ENCODE measurements around the gene PEDS1.

The PEDS1 gene

DNA sequence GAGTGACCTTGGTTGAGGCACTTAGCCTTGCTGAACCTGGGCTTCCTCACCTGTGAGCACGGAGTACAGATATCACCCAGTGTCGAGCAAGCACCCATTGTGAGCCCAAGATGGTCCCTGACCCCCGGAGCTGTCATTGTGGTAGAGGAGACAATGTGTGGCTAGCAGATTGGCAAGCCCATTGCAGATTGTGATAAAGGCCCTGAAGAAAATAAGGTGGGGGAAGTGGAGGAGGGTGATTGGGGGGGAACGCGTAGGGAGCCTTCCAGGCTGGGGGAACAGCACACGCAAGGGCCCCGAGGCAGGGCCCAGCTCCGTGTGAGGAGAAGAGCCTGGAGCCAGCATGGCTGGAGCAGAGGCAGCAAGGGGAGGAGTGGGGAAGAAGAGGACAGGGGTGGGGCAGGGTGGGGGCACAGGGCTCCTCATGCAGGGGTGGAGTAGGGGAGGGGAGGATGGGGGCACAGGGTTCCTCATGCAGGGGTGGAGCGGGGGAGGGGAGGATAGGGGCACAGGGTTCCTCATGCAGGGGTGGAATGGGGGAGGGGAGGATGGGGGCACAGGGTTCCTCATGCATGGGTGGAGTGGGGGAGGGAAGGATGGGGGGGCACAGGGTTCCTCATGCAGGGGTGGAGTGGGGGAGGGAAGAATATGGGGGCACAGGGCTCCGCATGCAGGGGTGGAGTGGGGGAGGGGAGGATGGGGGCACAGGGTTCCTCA is 44.1 kb upstream of the PEDS1 start:
- TF ChIP-seq, protein P1, sequence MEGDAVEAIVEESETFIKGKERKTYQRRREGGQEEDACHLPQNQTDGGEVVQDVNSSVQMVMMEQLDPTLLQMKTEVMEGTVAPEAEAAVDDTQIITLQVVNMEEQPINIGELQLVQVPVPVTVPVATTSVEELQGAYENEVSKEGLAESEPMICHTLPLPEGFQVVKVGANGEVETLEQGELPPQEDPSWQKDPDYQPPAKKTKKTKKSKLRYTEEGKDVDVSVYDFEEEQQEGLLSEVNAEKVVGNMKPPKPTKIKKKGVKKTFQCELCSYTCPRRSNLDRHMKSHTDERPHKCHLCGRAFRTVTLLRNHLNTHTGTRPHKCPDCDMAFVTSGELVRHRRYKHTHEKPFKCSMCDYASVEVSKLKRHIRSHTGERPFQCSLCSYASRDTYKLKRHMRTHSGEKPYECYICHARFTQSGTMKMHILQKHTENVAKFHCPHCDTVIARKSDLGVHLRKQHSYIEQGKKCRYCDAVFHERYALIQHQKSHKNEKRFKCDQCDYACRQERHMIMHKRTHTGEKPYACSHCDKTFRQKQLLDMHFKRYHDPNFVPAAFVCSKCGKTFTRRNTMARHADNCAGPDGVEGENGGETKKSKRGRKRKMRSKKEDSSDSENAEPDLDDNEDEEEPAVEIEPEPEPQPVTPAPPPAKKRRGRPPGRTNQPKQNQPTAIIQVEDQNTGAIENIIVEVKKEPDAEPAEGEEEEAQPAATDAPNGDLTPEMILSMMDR (IDR thresholded peaks at IDR 0.05; ENCODE audit: low read depth, low read length, missing control alignments) = no peak
- H3K4me3 ChIP-seq (ENCODE audit: low read depth, low read length) = no peak overlapping the region
- DNase-seq (ENCODE audit: low read depth) = no peak

DNA sequence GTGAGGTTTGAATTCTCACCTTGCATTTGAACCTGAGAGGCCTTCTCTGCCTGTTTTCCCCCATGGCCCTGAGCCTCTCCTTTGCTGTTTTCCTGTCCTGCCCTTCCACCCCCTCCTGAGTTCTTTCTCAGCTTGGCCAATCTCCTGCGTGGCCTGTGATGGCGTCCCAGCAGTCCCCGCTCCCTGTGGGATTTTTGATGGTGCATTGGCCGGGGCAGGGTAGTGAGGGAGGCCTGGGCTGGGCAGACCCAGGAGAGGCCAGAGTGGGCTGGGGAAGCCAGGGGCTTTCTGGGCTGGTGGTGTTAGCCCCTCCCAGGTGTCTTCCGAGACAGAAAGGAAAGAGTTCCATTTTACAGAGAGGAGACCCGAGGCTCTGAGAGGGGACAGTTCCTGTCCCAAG is 43.4 kb upstream of the PEDS1 start:
- TF ChIP-seq, protein P1 (IDR thresholded peaks at IDR 0.05; ENCODE audit: low read depth, low read length, missing control alignments) = no peak
- DNase-seq (ENCODE audit: low read depth) = no peak

DNA sequence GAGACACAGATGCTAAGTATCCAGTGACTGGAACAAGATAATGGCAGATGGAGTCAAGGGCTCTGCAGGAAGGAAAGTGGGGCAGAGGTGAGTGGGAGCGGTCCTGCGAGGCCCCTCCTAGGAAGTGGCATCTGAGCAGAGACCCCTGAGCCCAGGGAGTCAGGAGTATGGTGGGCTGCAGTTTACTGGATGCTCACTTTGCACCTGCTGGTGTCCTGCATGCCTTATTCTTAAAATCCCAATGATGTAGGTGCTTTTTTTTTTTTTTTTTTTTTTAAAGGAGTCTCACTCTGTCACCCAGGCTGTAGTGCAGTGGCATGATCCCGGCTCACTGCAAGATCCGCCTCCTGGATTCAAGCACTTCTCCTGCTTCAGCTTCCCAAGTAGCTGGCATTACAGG is 42.7 kb upstream of the PEDS1 start:
- TF ChIP-seq, protein P1 (IDR thresholded peaks at IDR 0.05; ENCODE audit: low read depth, low read length, missing control alignments) = no peak
- H3K4me3 ChIP-seq (ENCODE audit: low read depth, low read length) = no peak overlapping the region
- no peak for DNase-seq (ENCODE audit: low read depth)

More for the DNA sequence above, 43.4 kb upstream of the PEDS1 start:
- no peak overlapping the region for H3K4me3 ChIP-seq (ENCODE audit: low read depth, low read length)

DNA sequence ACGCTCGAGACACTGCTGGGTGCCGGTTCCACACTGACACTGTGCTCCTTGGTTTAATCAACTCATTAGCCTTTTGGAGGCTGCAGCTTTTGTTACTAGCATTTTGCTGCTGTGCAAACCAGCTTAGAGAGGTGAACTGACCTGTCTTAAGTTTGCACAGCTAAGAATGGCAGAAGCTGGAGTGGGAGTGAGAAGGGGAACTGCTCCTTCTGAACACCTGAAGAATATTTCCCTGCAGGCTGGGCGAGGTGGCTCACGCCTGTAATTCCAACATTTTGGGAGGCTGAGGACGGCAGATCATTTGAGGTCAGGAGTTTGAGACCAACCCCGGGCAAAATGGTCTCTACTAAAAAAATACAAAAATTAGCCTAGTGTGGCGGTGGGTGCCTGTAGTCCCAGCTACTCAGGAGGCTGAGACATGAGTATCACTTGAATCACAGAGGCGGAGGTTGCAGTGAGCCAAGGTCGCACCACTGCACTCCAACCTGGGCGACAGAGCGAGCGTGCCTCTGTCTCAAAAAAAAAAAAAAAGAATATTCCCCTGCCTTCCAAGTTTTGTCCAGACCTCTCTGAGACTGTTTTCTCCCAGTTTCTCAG is 42.1 kb upstream of the PEDS1 start:
- H3K4me3 ChIP-seq (ENCODE audit: low read depth, low read length) = no peak overlapping the region
- no peak for DNase-seq (ENCODE audit: low read depth)
- TF ChIP-seq, protein P1 (IDR thresholded peaks at IDR 0.05; ENCODE audit: low read depth, low read length, missing control alignments) = no peak

DNA sequence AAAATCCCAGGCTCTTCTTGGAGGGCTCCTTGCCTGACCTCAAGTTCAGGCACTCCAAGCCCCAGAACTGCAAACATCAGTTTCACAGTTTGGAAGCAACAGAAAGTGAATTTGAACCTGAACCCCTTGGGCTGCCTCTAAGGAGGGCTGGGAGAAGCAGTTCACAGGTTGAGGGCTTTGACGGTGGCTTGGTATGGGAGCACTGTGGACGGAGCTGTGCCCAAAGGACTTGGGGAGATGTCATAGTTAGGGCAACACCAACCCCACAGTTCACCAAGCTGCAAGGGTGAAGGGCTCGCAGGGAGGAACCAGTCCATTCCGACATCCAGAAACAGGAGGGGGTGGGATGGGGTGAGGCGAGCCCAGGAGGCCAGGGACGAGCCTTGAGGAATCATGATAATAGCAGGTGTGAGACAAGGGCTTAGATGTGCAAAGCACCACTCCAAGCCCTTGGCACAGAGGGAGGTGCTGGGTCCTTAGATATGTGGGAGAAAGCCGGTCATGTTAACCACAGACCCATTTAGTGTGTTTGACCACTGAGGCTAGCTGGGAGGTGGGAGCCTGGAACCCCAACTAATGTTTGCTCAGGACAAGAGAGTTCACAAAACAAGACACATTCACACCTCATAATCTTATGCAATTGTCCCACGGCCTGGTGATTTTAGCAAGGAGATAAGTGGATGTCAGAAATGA is 41.5 kb upstream of the PEDS1 start:
- no peak for DNase-seq (ENCODE audit: low read depth)
- TF ChIP-seq, protein P1 (IDR thresholded peaks at IDR 0.05; ENCODE audit: low read depth, low read length, missing control alignments) = no peak
- H3K4me3 ChIP-seq (ENCODE audit: low read depth, low read length) = no peak overlapping the region

DNA sequence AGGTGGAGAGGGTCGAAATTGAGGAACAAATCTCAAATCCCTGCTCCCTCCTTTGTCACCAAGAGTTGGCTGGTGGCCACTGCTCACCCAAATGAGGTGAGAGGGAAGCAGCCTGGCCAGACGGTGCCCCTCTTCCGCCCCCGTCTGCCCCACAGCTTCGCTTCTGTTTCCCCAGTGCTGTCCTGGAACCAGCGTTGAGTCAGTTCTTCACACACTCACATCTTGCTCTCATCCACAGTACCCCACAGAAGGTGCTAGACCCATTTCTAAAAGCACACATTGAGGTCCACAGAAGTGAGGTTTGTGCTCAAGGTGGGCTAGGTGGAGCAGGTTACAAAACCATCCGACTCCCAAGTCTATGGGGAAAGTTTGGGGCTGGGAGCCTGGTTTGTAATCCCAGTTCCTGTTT is 40.9 kb upstream of the PEDS1 start:
- H3K4me3 ChIP-seq (ENCODE audit: low read depth, low read length) = no peak overlapping the region
- DNase-seq (ENCODE audit: low read depth) = no peak
- TF ChIP-seq, protein P1 (IDR thresholded peaks at IDR 0.05; ENCODE audit: low read depth, low read length, missing control alignments) = no peak

All from GM12864 (cell line).